Measurements from ENCODE around the gene TMEM156.

DNA sequence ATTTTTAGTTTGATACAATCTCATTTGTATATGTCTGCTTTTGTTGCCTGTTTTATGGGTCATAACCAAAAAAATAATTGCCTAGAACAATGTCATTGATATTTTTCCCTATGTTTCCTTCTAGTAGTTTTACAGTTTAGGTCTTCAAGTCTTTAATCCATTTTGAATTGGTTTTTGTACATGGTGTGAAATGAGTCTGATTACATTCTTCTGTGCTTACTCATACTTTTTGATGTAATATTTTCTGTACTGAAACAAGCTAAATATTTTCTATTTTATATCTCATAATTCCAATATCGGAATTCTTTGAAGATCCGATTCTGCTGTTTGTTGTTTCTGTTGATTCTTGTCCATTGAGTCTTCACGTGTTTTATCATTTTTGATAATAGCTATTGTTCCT is 10.6 kb downstream of the TMEM156 start:
- TF ChIP-seq, protein P1, sequence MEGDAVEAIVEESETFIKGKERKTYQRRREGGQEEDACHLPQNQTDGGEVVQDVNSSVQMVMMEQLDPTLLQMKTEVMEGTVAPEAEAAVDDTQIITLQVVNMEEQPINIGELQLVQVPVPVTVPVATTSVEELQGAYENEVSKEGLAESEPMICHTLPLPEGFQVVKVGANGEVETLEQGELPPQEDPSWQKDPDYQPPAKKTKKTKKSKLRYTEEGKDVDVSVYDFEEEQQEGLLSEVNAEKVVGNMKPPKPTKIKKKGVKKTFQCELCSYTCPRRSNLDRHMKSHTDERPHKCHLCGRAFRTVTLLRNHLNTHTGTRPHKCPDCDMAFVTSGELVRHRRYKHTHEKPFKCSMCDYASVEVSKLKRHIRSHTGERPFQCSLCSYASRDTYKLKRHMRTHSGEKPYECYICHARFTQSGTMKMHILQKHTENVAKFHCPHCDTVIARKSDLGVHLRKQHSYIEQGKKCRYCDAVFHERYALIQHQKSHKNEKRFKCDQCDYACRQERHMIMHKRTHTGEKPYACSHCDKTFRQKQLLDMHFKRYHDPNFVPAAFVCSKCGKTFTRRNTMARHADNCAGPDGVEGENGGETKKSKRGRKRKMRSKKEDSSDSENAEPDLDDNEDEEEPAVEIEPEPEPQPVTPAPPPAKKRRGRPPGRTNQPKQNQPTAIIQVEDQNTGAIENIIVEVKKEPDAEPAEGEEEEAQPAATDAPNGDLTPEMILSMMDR (IDR thresholded peaks at IDR 0.05): no peak
- TF ChIP-seq ZFX (IDR thresholded peaks at IDR 0.05; ENCODE audit: borderline replicate concordance): no peak
